Keratinocyte (primary cell): Measurements from ENCODE around the gene KRTAP20-3.

Experiments used
- CTCF ChIP-seq, 3 experiments: IDR thresholded peaks in 1 of 3; conservative IDR thresholded peaks in 1 of 3; optimal IDR thresholded peaks in 1 of 3; 2 replicates in 2 of 3; 3 replicates in 1 of 3; pipeline versions ENCODE3 to v1.5.1; 2011; ENCODE audit warnings: low read length in 3 of 3, mild to moderate bottlenecking in 3 of 3, moderate library complexity in 2 of 3, control low read depth in 1 of 3, inconsistent platforms in 1 of 3; ENCODE audit not compliant: insufficient read depth in 2 of 3; ENCODE audit errors: extremely low read depth in 1 of 3
- EZH2 ChIP-seq: IDR thresholded peaks from one replicate; pipeline ENCODE4 v1.6.1; 2012; ENCODE audit warnings: inconsistent platforms, mild to moderate bottlenecking, low read length, moderate library complexity

DNA sequence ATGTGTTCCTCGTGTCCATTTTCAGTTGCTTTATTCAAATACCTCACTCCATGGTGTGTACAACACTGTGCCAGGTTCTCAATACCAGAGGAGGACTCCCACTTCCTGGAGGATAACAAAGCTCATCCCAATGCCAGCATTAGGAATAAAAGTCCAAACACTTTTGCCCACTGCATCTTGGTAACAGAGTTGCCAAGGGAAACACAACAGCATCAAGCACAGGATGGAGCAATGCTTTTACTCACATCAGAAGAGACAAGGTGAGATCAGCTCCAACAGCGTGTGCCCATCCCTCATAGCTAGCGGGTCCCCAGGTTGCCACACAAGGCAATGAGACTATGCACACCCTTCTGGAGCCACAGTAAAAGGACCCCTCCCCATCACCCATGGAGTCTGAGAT is 19.3 kb upstream of the KRTAP20-3 start:
- TF ChIP-seq CTCF (optimal IDR thresholded peaks at IDR 0.05 in 1 of 3, IDR thresholded peaks at IDR 0.05 in 1 of 3, conservative IDR thresholded peaks at IDR 0.05 in 1 of 3; ENCODE audit: extremely low read depth in 1 of 3, insufficient read depth in 2 of 3, low read length in 3 of 3) (no peak), EZH2 (no peak)
